ENCODE measurements around the gene MGAT5B. TPM values are rescaled to one million over a fixed set of nuclear protein-coding genes. Genes with fewer than 3 reads are reported as not detected.

Gene MGAT5B
- total and polyA plus RNA-seq, 9 donors: 0.40 to 1.1 (median 0.87) TPM

- WGBS (ENCODE audit: insufficient coverage): 75% methylated on average over 10 of the region's 13 CpGs
- Histone ChIP-seq H3K4me1 (ENCODE audit: control insufficient read depth, insufficient read depth, low read length) (no peaks in the 10 kb centered on the region), H3K36me3 (ENCODE audit: control insufficient read depth, insufficient read depth, low read length) (no peaks in the 10 kb centered on the region), H3K27ac (ENCODE audit: low read length) (no peak overlapping the region), H3K27me3 (ENCODE audit: control insufficient read depth, insufficient read depth, low read length) (peaks cover 31% of the 10 kb centered on the region), H3K9me3 (replicated peaks; ENCODE audit: control insufficient read depth, low read depth, low read length) (no peaks in the 10 kb centered on the region), H3K4me3 (ENCODE audit: low read length) (no peak overlapping the region)
- DNase-seq: no peak
Measured at GRCh38 chr17:76923491-76923890, 55.3 kb downstream of the MGAT5B start.

GRCh38 chr17:76924345-76925342 is 56.4 kb downstream of the MGAT5B start:
- Histone ChIP-seq H3K27me3 (ENCODE audit: control insufficient read depth, insufficient read depth, low read length) (peaks cover 32% of the 10 kb centered on the region), H3K4me3 (ENCODE audit: low read length) (no peak overlapping the region), H3K27ac (ENCODE audit: low read length) (no peak overlapping the region), H3K36me3 (ENCODE audit: control insufficient read depth, insufficient read depth, low read length) (no peaks in the 10 kb centered on the region), H3K4me1 (ENCODE audit: control insufficient read depth, insufficient read depth, low read length) (peaks cover 1% of the 10 kb centered on the region), H3K9me3 (replicated peaks; ENCODE audit: control insufficient read depth, low read depth, low read length) (no peaks in the 10 kb centered on the region)
- no peak for DNase-seq
- WGBS (ENCODE audit: insufficient coverage): 57% methylated on average over 17 of the region's 32 CpGs

- no peaks in the 10 kb centered on the region for H3K9me3 ChIP-seq (replicated peaks; ENCODE audit: control insufficient read depth, low read depth, low read length)
- no peak overlapping the region for H3K27ac ChIP-seq (ENCODE audit: low read length)
- H3K4me3 ChIP-seq (ENCODE audit: low read length): no peak overlapping the region
- H3K4me1 ChIP-seq (ENCODE audit: control insufficient read depth, insufficient read depth, low read length): peaks cover 5% of the 10 kb centered on the region
- no peaks in the 10 kb centered on the region for H3K36me3 ChIP-seq (ENCODE audit: control insufficient read depth, insufficient read depth, low read length)
- H3K27me3 ChIP-seq (ENCODE audit: control insufficient read depth, insufficient read depth, low read length): peaks cover 27% of the 10 kb centered on the region
- WGBS (ENCODE audit: insufficient coverage): 27% methylated on average over 2 of the region's 8 CpGs
- DNase-seq: peak; percentile 43
Measured at GRCh38 chr17:76925441-76925891, 57.3 kb downstream of the MGAT5B start.

GRCh38 chr17:76926237-76926866 is 58.1 kb downstream of the MGAT5B start:
- Histone ChIP-seq H3K27me3 (ENCODE audit: control insufficient read depth, insufficient read depth, low read length) (peaks cover 25% of the 10 kb centered on the region), H3K27ac (ENCODE audit: low read length) (no peak overlapping the region), H3K4me1 (ENCODE audit: control insufficient read depth, insufficient read depth, low read length) (peaks cover 5% of the 10 kb centered on the region), H3K36me3 (ENCODE audit: control insufficient read depth, insufficient read depth, low read length) (no peaks in the 10 kb centered on the region), H3K9me3 (replicated peaks; ENCODE audit: control insufficient read depth, low read depth, low read length) (no peaks in the 10 kb centered on the region), H3K4me3 (ENCODE audit: low read length) (no peak overlapping the region)
- no peak for DNase-seq
- WGBS (ENCODE audit: insufficient coverage): 83% methylated on average over 12 of the region's 17 CpGs

GRCh38 chr17:76927577-76927976 is 59.4 kb downstream of the MGAT5B start:
- Histone ChIP-seq H3K27ac (ENCODE audit: low read length) (no peak overlapping the region), H3K4me3 (ENCODE audit: low read length) (no peak overlapping the region), H3K4me1 (ENCODE audit: control insufficient read depth, insufficient read depth, low read length) (peaks cover 5% of the 10 kb centered on the region), H3K27me3 (ENCODE audit: control insufficient read depth, insufficient read depth, low read length) (peaks cover 22% of the 10 kb centered on the region), H3K36me3 (ENCODE audit: control insufficient read depth, insufficient read depth, low read length) (no peaks in the 10 kb centered on the region), H3K9me3 (replicated peaks; ENCODE audit: control insufficient read depth, low read depth, low read length) (no peaks in the 10 kb centered on the region)
- DNase-seq: no peak
- 70% methylated on average over 11 of the region's 12 CpGs for WGBS (ENCODE audit: insufficient coverage)

- no peaks in the 10 kb centered on the region for H3K9me3 ChIP-seq (replicated peaks; ENCODE audit: control insufficient read depth, low read depth, low read length)
- DNase-seq: no peak
- H3K27ac ChIP-seq (ENCODE audit: low read length): no peak overlapping the region
- peaks cover 5% of the 10 kb centered on the region for H3K4me1 ChIP-seq (ENCODE audit: control insufficient read depth, insufficient read depth, low read length)
- peaks cover 20% of the 10 kb centered on the region for H3K27me3 ChIP-seq (ENCODE audit: control insufficient read depth, insufficient read depth, low read length)
- no peak overlapping the region for H3K4me3 ChIP-seq (ENCODE audit: low read length)
- no peaks in the 10 kb centered on the region for H3K36me3 ChIP-seq (ENCODE audit: control insufficient read depth, insufficient read depth, low read length)
- WGBS (ENCODE audit: insufficient coverage): 84% methylated on average over 4 of the region's 4 CpGs
Measured at GRCh38 chr17:76927982-76928381, 59.8 kb downstream of the MGAT5B start.

- Histone ChIP-seq H3K4me3 (ENCODE audit: low read length) (no peak overlapping the region), H3K36me3 (ENCODE audit: control insufficient read depth, insufficient read depth, low read length) (no peaks in the 10 kb centered on the region), H3K27ac (ENCODE audit: low read length) (no peak overlapping the region), H3K4me1 (ENCODE audit: control insufficient read depth, insufficient read depth, low read length) (peaks cover 5% of the 10 kb centered on the region), H3K9me3 (replicated peaks; ENCODE audit: control insufficient read depth, low read depth, low read length) (no peaks in the 10 kb centered on the region), H3K27me3 (ENCODE audit: control insufficient read depth, insufficient read depth, low read length) (peaks cover 19% of the 10 kb centered on the region)
- DNase-seq: no peak
- WGBS (ENCODE audit: insufficient coverage): 100% methylated on average over 1 of the region's 3 CpGs
Measured at GRCh38 chr17:76929148-76929547, 60.9 kb downstream of the MGAT5B start.

GRCh38 chr17:76929601-76930000 is 61.4 kb downstream of the MGAT5B start:
- peaks cover 19% of the 10 kb centered on the region for H3K27me3 ChIP-seq (ENCODE audit: control insufficient read depth, insufficient read depth, low read length)
- 0% methylated on average over 1 of the region's 2 CpGs for WGBS (ENCODE audit: insufficient coverage)

GRCh38 chr17:76930107-76930506 is 61.9 kb downstream of the MGAT5B start:
- WGBS (ENCODE audit: insufficient coverage): 0% methylated on average over 1 of the region's 6 CpGs
- H3K36me3 ChIP-seq (ENCODE audit: control insufficient read depth, insufficient read depth, low read length): no peaks in the 10 kb centered on the region
- no peaks in the 10 kb centered on the region for H3K9me3 ChIP-seq (replicated peaks; ENCODE audit: control insufficient read depth, low read depth, low read length)
- H3K27me3 ChIP-seq (ENCODE audit: control insufficient read depth, insufficient read depth, low read length): peaks cover 19% of the 10 kb centered on the region
- peak; percentile 35 for DNase-seq
- H3K4me1 ChIP-seq (ENCODE audit: control insufficient read depth, insufficient read depth, low read length): peaks cover 5% of the 10 kb centered on the region
- no peak overlapping the region for H3K4me3 ChIP-seq (ENCODE audit: low read length)
- H3K27ac ChIP-seq (ENCODE audit: low read length): no peak overlapping the region

More at GRCh38 chr17:76929601-76930000, 61.4 kb downstream of the MGAT5B start:
- peaks cover 5% of the 10 kb centered on the region for H3K4me1 ChIP-seq (ENCODE audit: control insufficient read depth, insufficient read depth, low read length)
- no peaks in the 10 kb centered on the region for H3K36me3 ChIP-seq (ENCODE audit: control insufficient read depth, insufficient read depth, low read length)
- H3K27ac ChIP-seq (ENCODE audit: low read length): no peak overlapping the region
- no peak for DNase-seq
- H3K4me3 ChIP-seq (ENCODE audit: low read length): no peak overlapping the region
- no peaks in the 10 kb centered on the region for H3K9me3 ChIP-seq (replicated peaks; ENCODE audit: control insufficient read depth, low read depth, low read length)
